GM19395 (cell line): ENCODE data around the gene MR1.
A peak's percentile ranks its signal among the peaks of the same experiment; 100 is the strongest.

Experiments used
- ATAC-seq: cut with Tn5 transposase; IDR thresholded peaks from one replicate; pipeline ENCODE4 v1.9.1; 2021; ENCODE audit warnings: mild to moderate bottlenecking, moderate library complexity; ENCODE audit not compliant: unreplicated experiment

MR1 gene

GRCh38 chr1:181062836-181063428, 29.1 kb downstream of the MR1 start:
- peak; percentile 84 for ATAC-seq

GRCh38 chr1:181064011-181064623, 30.3 kb downstream of the MR1 start:
- ATAC-seq = no peak

GRCh38 chr1:181064702-181065101, 30.9 kb downstream of the MR1 start:
- ATAC-seq = no peak

- no peak for ATAC-seq
Measured at GRCh38 chr1:181073638-181074037, 39.9 kb downstream of the MR1 start.

GRCh38 chr1:181075766-181076350, 42.1 kb downstream of the MR1 start:
- ATAC-seq = no peak

GRCh38 chr1:181076852-181077251, 43.1 kb downstream of the MR1 start:
- ATAC-seq = no peak

- no peak for ATAC-seq
Measured at GRCh38 chr1:181077576-181078242, 43.9 kb downstream of the MR1 start.

GRCh38 chr1:181079382-181079781, 45.6 kb downstream of the MR1 start:
- ATAC-seq = no peak

- ATAC-seq = no peak
Measured at GRCh38 chr1:181079920-181080319, 46.1 kb downstream of the MR1 start.

- ATAC-seq = no peak
Measured at GRCh38 chr1:181080556-181080955, 46.8 kb downstream of the MR1 start.

- ATAC-seq = no peak
Measured at GRCh38 chr1:181081395-181081794, 47.6 kb downstream of the MR1 start.

- peak; percentile 32 for ATAC-seq
Measured at GRCh38 chr1:181083842-181084605, 50.2 kb downstream of the MR1 start.

- no peak for ATAC-seq
Measured at GRCh38 chr1:181084606-181084969, 50.8 kb downstream of the MR1 start.

- ATAC-seq = no peak
Measured at GRCh38 chr1:181086091-181086490, 52.3 kb downstream of the MR1 start.

- ATAC-seq = no peak
Measured at GRCh38 chr1:181086926-181087325, 53.1 kb downstream of the MR1 start.

GRCh38 chr1:181087400-181087901, 53.7 kb downstream of the MR1 start:
- no peak for ATAC-seq

GRCh38 chr1:181088079-181089016, 54.6 kb downstream of the MR1 start, which contains the start of gene IER5:
Gene IER5, plus strand, starts transcription at chr1:181088700. Its CDS starts 203 bp downstream, at chr1:181088903.
- ATAC-seq = peak; percentile 76

GRCh38 chr1:181089017-181089675, 55.4 kb downstream of the MR1 start:
- peak; percentile 0 for ATAC-seq
